Activated naive CD4-positive, alpha-beta T cell treated with anti-CD3 and anti-CD28 coated beads for 36 hours (primary cell): ENCODE results near the gene LAD1. TPM values are rescaled to one million over a fixed set of nuclear protein-coding genes. Genes with fewer than 3 reads are reported as not detected.

Experiments used
- CTCF ChIA-PET: fragments of 350-600 bp; sonication (Branson Sonifier 250); formaldehyde crosslinking; loops from one replicate; lab custom pipeline; 2021; ENCODE audit warnings: antibody characterized with exemption; lab: Charles Lee
- DNase-seq: peaks from one replicate; pipeline ENCODE4 v3.0.0-alpha.2; 2020
- H3K27ac Mint-ChIP-seq: one replicate; pipeline ENCODE4 v1.8.0; 2021; ENCODE audit warnings: mild to moderate bottlenecking, mixed read lengths
- H3K27me3 Mint-ChIP-seq: one replicate; pipeline ENCODE4 v1.8.0; 2021; ENCODE audit warnings: low read depth, mixed read lengths
- H3K36me3 Mint-ChIP-seq: one replicate; pipeline ENCODE4 v1.8.0; 2021; ENCODE audit warnings: low read depth, mixed read lengths
- H3K4me1 Mint-ChIP-seq: one replicate; pipeline ENCODE4 v1.8.0; 2021; ENCODE audit warnings: low read depth, mixed read lengths
- H3K4me3 Mint-ChIP-seq: one replicate; pipeline ENCODE4 v1.8.0; 2021; ENCODE audit warnings: mild to moderate bottlenecking, moderate library complexity, mixed read lengths
- H3K9me3 Mint-ChIP-seq: one replicate; pipeline ENCODE4 v1.8.0; 2021; ENCODE audit warnings: mixed read lengths
- intact Hi-C: fragments of 100-400 bp; cut with micrococcal nuclease; formaldehyde crosslinking; loops from one replicate; pipeline ENCODE4 v1.15.1; 2023
- total RNA-seq, 2 experiments: library from RNA; stranded (reverse); gene quantifications; one replicate each; pipeline ENCODE4 v1.2.3, GENCODE V29; 2021

Gene LAD1
- total RNA-seq, 2 experiments from 2014 or later: not detected

- Mint-ChIP-seq H3K27me3 (no peaks in the 10 kb centered on the region), H3K9me3 (no peaks in the 10 kb centered on the region), H3K27ac (no peak overlapping the region), H3K4me1 (no peaks in the 10 kb centered on the region), H3K4me3 (no peak overlapping the region), H3K36me3 (no peaks in the 10 kb centered on the region)
- DNase-seq: no peak
- CTCF ChIA-PET: interaction anchor here (1.2 kb wide), 1 partner anchor 21 kb away, joined by 3 read pairs; no protein-coding TSS in a partner anchor
- intact Hi-C loops: no loop called here
Measured at GRCh38 chr1:201414051-201414738, 15.1 kb upstream of the LAD1 start.

DNA sequence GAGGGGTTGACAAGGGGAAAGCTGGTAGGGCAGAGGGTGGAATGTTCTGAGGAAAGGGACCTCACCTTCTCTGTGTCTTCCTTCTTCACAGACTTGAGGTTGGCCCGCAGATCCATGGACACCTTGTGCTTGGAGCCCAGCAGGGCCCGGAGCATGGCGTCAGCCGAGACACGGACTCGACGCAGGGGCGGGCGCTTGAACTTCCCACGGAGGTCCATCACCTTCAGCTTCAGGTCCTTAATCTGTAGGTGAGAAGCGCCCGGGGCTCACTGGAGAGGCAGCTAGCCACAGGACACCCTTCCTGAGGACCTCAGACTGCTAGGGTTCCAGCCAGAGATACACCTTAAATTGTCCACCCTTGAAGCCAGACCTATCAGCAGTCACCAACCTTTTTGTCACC is 12.2 kb upstream of the LAD1 start:
- DNase-seq: no peak
- CTCF ChIA-PET: interaction anchor here (0.6 to 2.1 kb wide), 6 partner anchors 11 to 71 kb away, joined by 3 to 10 read pairs (median 5); no protein-coding TSS in a partner anchor
- Mint-ChIP-seq H3K27me3 (no peaks in the 10 kb centered on the region), H3K9me3 (no peaks in the 10 kb centered on the region), H3K36me3 (no peaks in the 10 kb centered on the region), H3K27ac (no peak overlapping the region), H3K4me3 (no peak overlapping the region), H3K4me1 (no peaks in the 10 kb centered on the region)
- intact Hi-C loops: no loop called here

- Mint-ChIP-seq H3K4me3 (no peak overlapping the region), H3K9me3 (no peaks in the 10 kb centered on the region), H3K27me3 (no peaks in the 10 kb centered on the region), H3K4me1 (no peaks in the 10 kb centered on the region), H3K36me3 (no peaks in the 10 kb centered on the region), H3K27ac (no peak overlapping the region)
- DNase-seq: no peak
- CTCF ChIA-PET: interaction anchor here (0.9 to 2.2 kb wide), 9 partner anchors 8 to 94 kb away, joined by 3 to 8 read pairs (median 3); no protein-coding TSS in a partner anchor
- intact Hi-C loops: no loop called here
Measured at GRCh38 chr1:201409440-201409839, 10.3 kb upstream of the LAD1 start.

DNA sequence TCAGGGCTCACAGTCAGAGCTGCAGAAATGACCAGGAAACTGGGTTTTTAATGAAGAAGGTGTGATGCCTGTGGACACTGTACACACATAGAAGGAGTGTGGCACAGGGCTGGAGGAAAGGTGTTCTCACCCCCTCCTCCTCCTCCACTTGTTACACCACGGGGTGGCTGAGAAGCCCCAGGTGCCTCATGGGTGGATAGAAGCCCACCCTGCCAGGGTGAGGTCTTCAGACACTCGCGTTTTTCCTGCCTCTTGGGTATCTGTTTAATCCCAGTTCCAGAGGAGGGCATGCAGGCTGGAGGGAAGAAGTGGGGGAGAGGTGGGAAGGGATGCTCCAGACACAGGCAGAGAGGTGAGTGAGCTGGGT is 9.7 kb upstream of the LAD1 start:
- no peaks in the 10 kb centered on the region for H3K4me1 Mint-ChIP-seq
- H3K27me3 Mint-ChIP-seq: no peaks in the 10 kb centered on the region
- H3K4me3 Mint-ChIP-seq: no peak overlapping the region
- no peak for DNase-seq
- H3K36me3 Mint-ChIP-seq: no peaks in the 10 kb centered on the region
- no peaks in the 10 kb centered on the region for H3K9me3 Mint-ChIP-seq
- intact Hi-C loops: loop anchor here (1.0 kb wide), 3 partner anchors 24 to 155 kb away; no protein-coding TSS in a partner anchor
- no peak overlapping the region for H3K27ac Mint-ChIP-seq
- CTCF ChIA-PET: interaction anchor here (0.9 to 2.2 kb wide), 6 partner anchors 16 to 95 kb away, joined by 3 to 8 read pairs (median 3); no protein-coding TSS in a partner anchor

DNA sequence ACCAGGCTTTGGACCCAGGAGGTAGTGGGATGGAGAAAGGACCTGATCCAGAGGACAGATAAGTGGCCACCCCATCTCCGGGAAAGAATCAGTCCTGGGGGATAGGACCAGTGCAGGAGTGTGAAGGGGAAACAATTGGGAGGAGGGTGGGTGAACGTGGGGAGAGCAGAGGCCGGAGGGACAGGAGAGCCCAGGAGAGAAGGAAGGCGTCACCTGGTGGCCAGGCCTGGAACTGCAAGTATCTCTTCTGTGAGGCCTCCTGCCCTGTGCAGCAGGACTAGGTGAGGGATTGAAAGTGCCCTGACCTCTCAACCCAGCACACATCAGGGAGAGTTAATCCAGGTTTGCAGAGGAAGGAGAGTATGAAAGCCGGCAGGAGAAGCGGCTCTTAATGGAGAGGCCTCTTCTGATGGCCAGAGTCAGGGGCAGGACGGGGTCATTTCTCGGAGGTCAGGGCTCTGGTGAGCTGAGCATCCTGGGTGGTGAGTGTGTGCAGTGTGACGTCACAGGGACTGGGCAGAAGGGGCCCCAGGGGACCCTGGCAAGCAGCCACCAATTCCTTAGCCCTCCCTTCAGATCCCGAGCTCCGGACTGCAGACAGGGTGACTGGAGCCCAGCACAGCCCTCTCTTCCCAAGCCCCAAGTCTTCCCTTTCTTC is 9.2 kb upstream of the LAD1 start:
- intact Hi-C loops: loop anchor here (1.0 kb wide), 3 partner anchors 23 to 154 kb away; no protein-coding TSS in a partner anchor
- H3K27ac Mint-ChIP-seq: no peak overlapping the region
- CTCF ChIA-PET: interaction anchor here (1.0 to 2.2 kb wide), 4 partner anchors 16 to 95 kb away, joined by 3 to 5 read pairs (median 3); no protein-coding TSS in a partner anchor
- H3K4me3 Mint-ChIP-seq: no peak overlapping the region
- no peaks in the 10 kb centered on the region for H3K9me3 Mint-ChIP-seq
- no peaks in the 10 kb centered on the region for H3K27me3 Mint-ChIP-seq
- peak; percentile 87 for DNase-seq
- H3K36me3 Mint-ChIP-seq: no peaks in the 10 kb centered on the region
- H3K4me1 Mint-ChIP-seq: no peaks in the 10 kb centered on the region

- H3K27me3 Mint-ChIP-seq: no peaks in the 10 kb centered on the region
- no peak for DNase-seq
- H3K9me3 Mint-ChIP-seq: no peaks in the 10 kb centered on the region
- no peak overlapping the region for H3K4me3 Mint-ChIP-seq
- no peak overlapping the region for H3K27ac Mint-ChIP-seq
- CTCF ChIA-PET: interaction anchor here (1.1 kb wide), 1 partner anchor 19 kb away, joined by 4 read pairs; no protein-coding TSS in a partner anchor
- intact Hi-C loops: no loop called here
- H3K36me3 Mint-ChIP-seq: no peaks in the 10 kb centered on the region
- no peaks in the 10 kb centered on the region for H3K4me1 Mint-ChIP-seq
Measured at GRCh38 chr1:201406831-201407406, 7.8 kb upstream of the LAD1 start.

DNA sequence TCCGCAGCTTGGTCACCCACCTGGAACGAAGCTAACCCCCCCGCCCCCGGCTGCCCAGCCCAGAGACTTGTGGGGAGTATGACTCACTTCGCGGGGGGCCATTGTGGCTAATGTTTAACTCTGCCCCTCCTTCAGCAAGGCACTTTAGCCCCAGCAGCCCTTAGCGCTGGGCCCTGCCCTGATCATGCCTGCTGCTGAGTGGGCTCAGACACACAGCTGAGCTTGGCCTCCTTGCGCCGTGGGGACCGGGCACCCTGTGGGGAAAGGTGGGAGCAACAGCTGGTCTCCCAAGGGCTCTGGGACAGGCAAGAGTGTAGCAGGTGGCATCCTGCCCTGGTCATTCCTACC is 6.3 kb upstream of the LAD1 start:
- no peak overlapping the region for H3K4me3 Mint-ChIP-seq
- intact Hi-C loops: no loop called here

DNA sequence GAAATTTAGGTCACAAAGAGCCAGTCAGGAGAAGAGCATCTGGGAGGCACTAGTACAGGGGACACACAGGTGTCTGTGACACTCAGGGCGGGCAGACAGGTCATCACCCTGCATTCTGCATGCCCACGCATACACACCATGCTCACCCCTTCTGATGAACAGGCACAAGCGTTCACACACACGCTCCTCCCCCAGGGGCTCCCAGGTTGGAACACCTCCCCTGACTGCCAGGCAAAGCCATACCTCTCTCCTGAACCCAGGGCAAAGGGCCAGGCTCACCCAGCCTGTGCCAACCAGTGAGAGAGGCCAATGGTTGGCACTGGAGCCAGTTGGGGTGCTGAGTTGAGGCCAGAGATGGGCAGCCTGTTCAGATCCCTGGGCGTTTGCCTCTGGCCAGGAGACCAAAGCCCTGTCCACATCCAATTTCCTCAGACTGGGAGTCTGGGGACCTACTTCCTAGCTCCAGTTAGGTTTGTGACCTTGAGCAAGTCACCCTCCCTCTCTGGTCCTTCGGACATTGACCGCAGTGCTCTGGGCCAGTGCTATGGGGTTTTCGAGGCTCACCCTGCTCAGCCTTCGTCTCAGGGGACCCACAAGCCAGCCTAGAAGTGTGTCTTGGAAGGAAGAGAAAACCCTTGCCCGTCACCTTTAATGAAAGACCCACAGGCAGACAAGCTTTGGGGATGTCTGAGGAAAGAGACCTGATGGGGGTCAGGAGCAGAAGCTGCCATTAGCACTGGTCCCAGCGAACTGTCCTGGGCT is 5.8 kb upstream of the LAD1 start:
- H3K27ac Mint-ChIP-seq: no peak overlapping the region
- H3K4me3 Mint-ChIP-seq: no peak overlapping the region
- no peaks in the 10 kb centered on the region for H3K4me1 Mint-ChIP-seq
- intact Hi-C loops: no loop called here
- H3K27me3 Mint-ChIP-seq: peaks cover 11% of the 10 kb centered on the region
- no peaks in the 10 kb centered on the region for H3K36me3 Mint-ChIP-seq
- DNase-seq: no peak
- no peaks in the 10 kb centered on the region for H3K9me3 Mint-ChIP-seq
- CTCF ChIA-PET: interaction anchor here (1.0 to 1.4 kb wide), 4 partner anchors 21 to 150 kb away, joined by 3 to 6 read pairs (median 4); no protein-coding TSS in a partner anchor

More for the DNA sequence above, 6.3 kb upstream of the LAD1 start:
- DNase-seq: no peak
- CTCF ChIA-PET: interaction anchor here (0.6 to 1.4 kb wide), 6 partner anchors 16 to 150 kb away, joined by 3 to 6 read pairs (median 4); no protein-coding TSS in a partner anchor
- Mint-ChIP-seq H3K27me3 (peaks cover 5% of the 10 kb centered on the region), H3K27ac (no peak overlapping the region), H3K36me3 (no peaks in the 10 kb centered on the region), H3K4me1 (no peaks in the 10 kb centered on the region), H3K9me3 (no peaks in the 10 kb centered on the region)

DNA sequence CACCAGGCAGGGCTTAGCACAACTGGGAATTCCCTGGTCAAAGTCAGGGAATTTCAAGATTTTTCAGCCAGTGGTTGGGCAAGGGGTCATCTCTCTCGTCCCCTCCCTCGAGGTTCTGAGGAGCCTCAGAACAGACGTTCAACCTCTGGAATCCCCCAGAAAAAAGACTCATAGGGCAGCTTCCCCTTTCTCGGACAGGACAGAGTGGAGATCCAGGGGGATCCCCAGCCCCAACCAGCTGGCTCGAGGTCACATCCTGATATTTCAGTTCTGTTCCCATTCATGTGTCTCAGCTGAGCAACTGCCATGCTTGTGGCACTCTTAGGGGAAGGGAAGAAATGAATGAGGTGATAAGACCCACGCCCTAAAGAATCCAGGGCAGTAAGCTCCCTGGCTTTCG is 4.9 kb upstream of the LAD1 start:
- no peak overlapping the region for H3K4me3 Mint-ChIP-seq
- no peaks in the 10 kb centered on the region for H3K36me3 Mint-ChIP-seq
- CTCF ChIA-PET: no interaction called here
- no peaks in the 10 kb centered on the region for H3K4me1 Mint-ChIP-seq
- no peak for DNase-seq
- H3K27me3 Mint-ChIP-seq: peaks cover 13% of the 10 kb centered on the region
- no peaks in the 10 kb centered on the region for H3K9me3 Mint-ChIP-seq
- intact Hi-C loops: no loop called here
- no peak overlapping the region for H3K27ac Mint-ChIP-seq

DNA sequence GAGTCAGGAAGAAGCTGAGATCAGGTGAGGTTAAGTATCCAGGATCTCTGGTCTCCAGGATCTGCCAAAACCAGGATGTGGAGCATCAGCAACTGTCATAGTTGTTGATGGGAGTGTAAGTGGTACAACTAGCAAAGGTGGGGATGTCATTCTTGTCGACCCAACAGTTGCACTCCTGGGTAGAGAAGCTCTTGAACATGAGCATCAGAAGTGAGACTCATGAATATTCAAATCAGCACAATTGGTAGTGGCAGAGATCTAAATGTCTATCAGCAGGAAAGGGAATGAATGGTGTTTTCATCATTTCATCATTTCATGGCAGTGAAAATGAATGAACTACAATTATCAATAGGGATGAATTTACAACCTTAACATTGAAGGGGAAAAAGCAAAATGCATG is 4.2 kb upstream of the LAD1 start:
- no peaks in the 10 kb centered on the region for H3K4me1 Mint-ChIP-seq
- intact Hi-C loops: no loop called here
- peaks cover 19% of the 10 kb centered on the region for H3K27me3 Mint-ChIP-seq
- H3K4me3 Mint-ChIP-seq: no peak overlapping the region
- no peaks in the 10 kb centered on the region for H3K9me3 Mint-ChIP-seq
- CTCF ChIA-PET: no interaction called here
- no peak for DNase-seq
- no peak overlapping the region for H3K27ac Mint-ChIP-seq
- H3K36me3 Mint-ChIP-seq: no peaks in the 10 kb centered on the region

- CTCF ChIA-PET: interaction anchor here (1.2 kb wide), 2 partner anchors 111 to 159 kb away, joined by 3 to 4 read pairs; no protein-coding TSS in a partner anchor
- Mint-ChIP-seq H3K27me3 (peaks cover 30% of the 10 kb centered on the region), H3K4me3 (no peak overlapping the region), H3K9me3 (no peaks in the 10 kb centered on the region), H3K36me3 (no peaks in the 10 kb centered on the region), H3K27ac (no peak overlapping the region), H3K4me1 (no peaks in the 10 kb centered on the region)
- no peak for DNase-seq
- intact Hi-C loops: no loop called here
Measured at GRCh38 chr1:201401700-201402099, 2.6 kb upstream of the LAD1 start.

DNA sequence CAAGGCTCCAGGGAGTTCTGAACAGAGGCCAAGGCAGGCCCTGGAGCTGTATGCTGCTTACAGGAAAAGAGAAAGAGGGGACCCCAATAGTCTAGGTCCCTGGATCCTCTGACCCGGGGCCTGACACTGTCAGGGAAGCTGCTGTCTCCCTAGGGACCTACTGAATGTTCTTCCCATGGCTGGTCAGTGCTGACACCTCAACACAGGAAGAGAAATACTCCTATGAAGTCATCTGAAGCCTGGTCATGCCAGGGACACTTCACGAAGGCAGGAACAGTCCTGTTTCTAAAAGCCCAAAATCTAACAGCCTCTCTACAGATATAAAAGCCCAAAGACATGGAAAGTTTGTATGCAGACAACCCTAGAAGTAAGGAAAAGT is 1.7 kb upstream of the LAD1 start:
- Mint-ChIP-seq H3K4me3 (no peak overlapping the region), H3K27ac (no peak overlapping the region), H3K4me1 (no peaks in the 10 kb centered on the region), H3K9me3 (no peaks in the 10 kb centered on the region), H3K27me3 (peaks cover 33% of the 10 kb centered on the region), H3K36me3 (no peaks in the 10 kb centered on the region)
- CTCF ChIA-PET: interaction anchor here (1.2 to 2.0 kb wide), 3 partner anchors 9 to 160 kb away, joined by 3 to 7 read pairs (median 4); no protein-coding TSS in a partner anchor
- intact Hi-C loops: no loop called here
- DNase-seq: no peak
